Measurements from ENCODE around the gene FASTKD2.

FASTKD2 gene

DNA sequence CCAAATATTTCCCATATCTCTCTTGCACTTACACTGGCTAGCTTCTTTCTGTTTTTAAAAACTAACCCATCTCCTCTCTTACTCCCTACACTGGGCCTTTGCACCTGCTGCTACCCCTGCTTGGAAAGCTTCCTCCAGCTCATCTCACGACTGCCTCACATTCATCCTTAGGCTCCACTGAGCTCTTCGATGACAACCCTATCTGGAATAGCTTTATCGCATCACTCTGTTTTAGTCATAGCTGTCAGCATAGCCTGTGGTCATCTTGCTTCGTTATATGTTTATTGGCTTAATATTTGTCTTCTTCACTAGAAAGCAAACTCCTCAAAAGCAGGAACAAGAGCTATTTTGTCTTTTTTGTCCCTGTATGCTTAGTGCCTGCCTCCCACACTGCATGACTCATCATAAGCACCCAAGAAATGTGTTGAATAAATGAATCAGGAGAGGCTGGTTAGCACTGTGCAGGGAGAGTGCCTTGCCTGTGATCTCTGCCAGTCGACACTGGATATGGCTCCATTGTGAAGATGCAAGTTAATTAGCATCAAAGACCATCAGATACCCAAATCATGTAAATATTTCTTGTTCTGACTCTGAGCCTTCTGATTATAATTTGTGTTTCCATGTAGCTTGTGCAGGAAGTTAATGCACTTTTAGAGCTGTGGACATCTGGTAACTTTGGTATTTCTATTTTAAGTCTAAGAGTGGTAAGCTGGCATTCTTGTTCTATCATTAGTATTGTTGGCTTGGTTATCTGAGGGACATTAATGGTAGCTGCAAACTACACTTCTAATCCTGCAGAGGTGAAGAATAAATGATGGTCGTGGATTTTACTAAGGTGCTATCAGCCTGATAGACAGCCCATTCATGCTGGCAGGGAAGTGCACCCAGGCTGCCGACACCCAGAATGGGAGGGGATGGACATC lies 36.9 kb upstream of the FASTKD2 start:
- TF ChIP-seq, protein P1, sequence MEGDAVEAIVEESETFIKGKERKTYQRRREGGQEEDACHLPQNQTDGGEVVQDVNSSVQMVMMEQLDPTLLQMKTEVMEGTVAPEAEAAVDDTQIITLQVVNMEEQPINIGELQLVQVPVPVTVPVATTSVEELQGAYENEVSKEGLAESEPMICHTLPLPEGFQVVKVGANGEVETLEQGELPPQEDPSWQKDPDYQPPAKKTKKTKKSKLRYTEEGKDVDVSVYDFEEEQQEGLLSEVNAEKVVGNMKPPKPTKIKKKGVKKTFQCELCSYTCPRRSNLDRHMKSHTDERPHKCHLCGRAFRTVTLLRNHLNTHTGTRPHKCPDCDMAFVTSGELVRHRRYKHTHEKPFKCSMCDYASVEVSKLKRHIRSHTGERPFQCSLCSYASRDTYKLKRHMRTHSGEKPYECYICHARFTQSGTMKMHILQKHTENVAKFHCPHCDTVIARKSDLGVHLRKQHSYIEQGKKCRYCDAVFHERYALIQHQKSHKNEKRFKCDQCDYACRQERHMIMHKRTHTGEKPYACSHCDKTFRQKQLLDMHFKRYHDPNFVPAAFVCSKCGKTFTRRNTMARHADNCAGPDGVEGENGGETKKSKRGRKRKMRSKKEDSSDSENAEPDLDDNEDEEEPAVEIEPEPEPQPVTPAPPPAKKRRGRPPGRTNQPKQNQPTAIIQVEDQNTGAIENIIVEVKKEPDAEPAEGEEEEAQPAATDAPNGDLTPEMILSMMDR (IDR thresholded peaks at IDR 0.05; ENCODE audit: control extremely low read depth, extremely low read depth, low read depth, missing control alignments): no peak
- ChIA-PET POLR2A (no interaction called here), CTCF (interaction anchor here (1.0 to 2.5 kb wide), 4 partner anchors 9 to 54 kb away, joined by 3 to 9 read pairs (median 6); no protein-coding TSS in a partner anchor)
- DNase-seq (ENCODE audit: extremely low spot score): no peak

DNA sequence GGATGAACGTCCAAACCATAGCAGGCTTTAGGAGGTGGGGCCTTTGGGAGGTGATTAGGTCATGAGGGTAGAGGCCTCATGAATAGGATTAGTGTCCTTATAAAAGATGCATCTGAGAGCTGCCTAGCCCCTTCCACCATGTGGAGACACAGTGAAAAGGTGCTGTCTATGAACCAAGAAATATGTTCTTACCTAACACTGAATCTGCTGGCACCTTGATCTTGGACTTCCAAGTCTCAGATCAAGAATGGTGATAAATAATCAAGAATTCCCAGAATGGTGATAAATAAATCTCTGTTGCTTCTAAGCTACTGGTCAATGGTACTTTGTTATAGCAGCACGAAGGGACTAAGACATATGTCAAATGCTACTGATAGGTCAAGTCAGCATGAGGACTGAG lies 32.1 kb upstream of the FASTKD2 start:
- TF ChIP-seq, protein P1 (IDR thresholded peaks at IDR 0.05; ENCODE audit: control extremely low read depth, extremely low read depth, low read depth, missing control alignments): no peak
- CTCF ChIA-PET: no interaction called here

DNA sequence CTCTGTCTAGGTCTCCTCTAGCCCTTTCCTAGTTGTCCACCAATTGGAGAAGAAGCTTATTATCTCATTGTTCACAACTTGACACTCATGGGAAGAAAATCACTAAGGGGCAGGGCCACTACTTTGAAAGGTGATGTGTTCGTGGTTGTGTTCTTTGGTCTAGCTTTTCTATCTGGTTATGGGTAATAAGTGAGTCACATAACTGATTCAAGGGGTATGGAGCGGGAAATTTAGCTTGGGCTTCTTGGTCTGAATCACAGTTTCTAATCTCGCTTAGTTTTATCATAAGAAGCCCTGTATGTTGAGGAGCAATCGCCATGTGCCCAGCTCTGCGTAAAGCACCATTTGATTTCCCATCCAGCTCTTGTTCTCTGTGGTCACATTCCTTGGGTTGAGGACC lies 28.5 kb upstream of the FASTKD2 start:
- DNase-seq (ENCODE audit: extremely low spot score): no peak
- TF ChIP-seq, protein P1 (IDR thresholded peaks at IDR 0.05; ENCODE audit: control extremely low read depth, extremely low read depth, low read depth, missing control alignments): no peak
- ChIA-PET POLR2A (no interaction called here), CTCF (interaction anchor here (0.7 to 2.5 kb wide), 5 partner anchors 8 to 64 kb away, joined by 3 to 9 read pairs (median 3); partner anchors contain the start of genes FASTKD2 and MDH1B)

More for the DNA sequence above, 32.1 kb upstream of the FASTKD2 start:
- no peak for DNase-seq (ENCODE audit: extremely low spot score)
- POLR2A ChIA-PET: no interaction called here

DNA sequence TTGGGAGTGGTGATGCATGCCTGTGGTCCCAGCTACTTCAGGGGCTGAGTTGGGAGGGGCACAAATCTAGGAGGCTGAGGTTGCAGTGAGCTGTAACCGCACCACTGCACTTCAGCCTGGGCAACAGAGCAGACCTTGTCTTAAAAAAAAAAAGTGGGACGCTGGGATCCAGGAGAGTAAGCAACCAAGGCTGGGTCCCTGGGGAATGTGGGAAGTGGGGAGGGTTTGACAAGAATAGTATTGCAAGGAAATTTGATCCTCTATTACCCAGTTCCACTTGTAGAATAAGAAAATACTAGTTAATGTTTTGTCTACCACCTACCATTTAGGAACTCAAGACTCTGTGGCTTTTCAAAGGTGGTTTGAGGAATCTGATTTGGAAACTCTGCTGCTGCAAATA lies 26.1 kb upstream of the FASTKD2 start:
- POLR2A ChIA-PET: no interaction called here
- CTCF ChIA-PET: interaction anchor here (0.8 kb wide), 1 partner anchor 10 kb away, joined by 3 read pairs; no protein-coding TSS in a partner anchor
- no peak for DNase-seq (ENCODE audit: extremely low spot score)
- TF ChIP-seq, protein P1 (IDR thresholded peaks at IDR 0.05; ENCODE audit: control extremely low read depth, extremely low read depth, low read depth, missing control alignments): no peak

DNA sequence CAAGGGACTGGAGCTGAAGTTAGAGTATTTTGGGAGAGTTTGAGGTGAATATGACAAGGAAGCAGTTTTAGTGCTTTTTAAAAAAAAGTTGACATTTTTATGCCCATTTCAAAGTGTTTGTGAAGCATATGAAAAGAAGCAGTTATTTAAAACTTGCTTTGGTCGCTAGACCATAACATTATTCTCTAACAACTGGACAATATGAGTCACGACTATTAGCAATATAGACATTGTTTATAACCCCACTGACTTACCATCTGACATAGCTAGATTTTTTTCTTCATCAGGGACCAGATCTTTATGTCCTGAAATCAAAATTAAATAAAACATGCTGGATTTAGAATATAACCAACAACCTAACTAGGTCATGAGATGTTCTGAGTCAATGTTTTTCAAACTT lies 24.6 kb upstream of the FASTKD2 start:
- ChIA-PET CTCF (no interaction called here), POLR2A (no interaction called here)
- no peak for DNase-seq (ENCODE audit: extremely low spot score)
- TF ChIP-seq, protein P1 (IDR thresholded peaks at IDR 0.05; ENCODE audit: control extremely low read depth, extremely low read depth, low read depth, missing control alignments): no peak

DNA sequence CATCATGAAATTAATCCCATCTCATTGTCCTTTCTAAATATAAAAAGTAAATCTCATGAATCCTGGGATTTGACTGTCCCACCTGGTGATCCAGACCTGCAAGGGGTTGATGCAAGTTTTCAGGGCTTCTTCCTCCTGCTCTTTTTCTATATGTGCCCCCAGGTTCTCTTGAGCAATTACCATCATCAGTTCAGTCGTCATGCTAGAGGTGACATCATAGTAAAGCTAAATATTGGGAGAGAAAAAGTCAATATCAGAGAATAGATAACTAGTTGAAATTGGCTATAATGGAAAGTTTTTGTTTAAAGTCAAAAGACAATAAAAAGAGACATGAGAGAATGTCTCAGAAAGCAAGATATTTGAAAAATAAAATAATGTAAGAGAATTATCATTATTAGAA lies 8.6 kb upstream of the FASTKD2 start:
- POLR2A ChIA-PET: no interaction called here
- CTCF ChIA-PET: interaction anchor here (1.1 kb wide), 1 partner anchor 716 kb away, joined by 3 read pairs; no protein-coding TSS in a partner anchor
- no peak for DNase-seq (ENCODE audit: extremely low spot score)
- TF ChIP-seq, protein P1 (IDR thresholded peaks at IDR 0.05; ENCODE audit: control extremely low read depth, extremely low read depth, low read depth, missing control alignments): no peak
